Non-pigmented ciliary epithelial cell (primary cell): Measurements from ENCODE around the gene RAB20.
"Not testable (repeated sequence)": the region's sequence is repeated elsewhere in the genome, so short reads cannot be mapped to it uniquely, and the experiment has no call there.

ENCODE experiments used
- DNase-seq: peaks from one replicate; pipeline ENCODE4 v3.0.0-alpha.2; 2010; ENCODE audit warnings: low read depth

RAB20 gene

DNA sequence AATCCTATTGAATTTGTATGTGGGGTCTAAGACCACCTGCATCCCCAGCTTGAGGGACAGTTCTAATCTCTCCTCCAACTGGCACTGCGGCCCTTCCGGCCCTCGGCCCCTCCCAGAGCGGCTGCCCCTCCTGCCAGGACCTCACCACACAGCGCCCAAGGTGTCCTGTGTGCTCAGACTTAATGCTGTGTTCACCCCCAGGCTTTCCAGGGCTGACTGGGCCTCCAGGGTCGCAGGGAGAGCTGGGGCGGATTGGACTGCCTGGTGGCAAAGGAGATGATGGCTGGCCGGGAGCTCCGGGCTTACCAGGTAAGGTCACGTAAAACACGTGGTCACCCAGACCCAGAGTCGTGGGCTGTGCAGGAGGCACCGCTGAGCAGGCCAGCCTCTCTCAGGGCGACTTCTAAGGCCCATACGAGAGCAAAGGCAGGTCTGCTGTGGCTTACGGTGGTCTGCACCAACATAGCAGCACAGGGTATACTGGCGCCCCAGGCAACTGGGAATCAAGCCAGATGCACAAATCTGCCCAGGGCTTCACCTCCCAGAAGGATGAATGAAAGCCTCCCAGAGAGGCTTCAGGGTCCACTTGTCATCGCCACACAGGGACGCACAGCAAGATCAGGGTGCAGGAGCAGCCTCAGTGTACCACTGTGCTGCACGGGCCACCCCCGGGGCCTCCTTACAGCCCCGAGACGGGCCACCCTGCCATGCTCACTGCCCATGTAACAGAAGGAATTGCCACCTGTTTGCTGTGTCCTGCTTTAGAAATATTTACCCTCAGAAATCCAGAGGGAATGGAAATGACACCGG lies 69.4 kb downstream of the RAB20 start:
- no peak for DNase-seq

DNA sequence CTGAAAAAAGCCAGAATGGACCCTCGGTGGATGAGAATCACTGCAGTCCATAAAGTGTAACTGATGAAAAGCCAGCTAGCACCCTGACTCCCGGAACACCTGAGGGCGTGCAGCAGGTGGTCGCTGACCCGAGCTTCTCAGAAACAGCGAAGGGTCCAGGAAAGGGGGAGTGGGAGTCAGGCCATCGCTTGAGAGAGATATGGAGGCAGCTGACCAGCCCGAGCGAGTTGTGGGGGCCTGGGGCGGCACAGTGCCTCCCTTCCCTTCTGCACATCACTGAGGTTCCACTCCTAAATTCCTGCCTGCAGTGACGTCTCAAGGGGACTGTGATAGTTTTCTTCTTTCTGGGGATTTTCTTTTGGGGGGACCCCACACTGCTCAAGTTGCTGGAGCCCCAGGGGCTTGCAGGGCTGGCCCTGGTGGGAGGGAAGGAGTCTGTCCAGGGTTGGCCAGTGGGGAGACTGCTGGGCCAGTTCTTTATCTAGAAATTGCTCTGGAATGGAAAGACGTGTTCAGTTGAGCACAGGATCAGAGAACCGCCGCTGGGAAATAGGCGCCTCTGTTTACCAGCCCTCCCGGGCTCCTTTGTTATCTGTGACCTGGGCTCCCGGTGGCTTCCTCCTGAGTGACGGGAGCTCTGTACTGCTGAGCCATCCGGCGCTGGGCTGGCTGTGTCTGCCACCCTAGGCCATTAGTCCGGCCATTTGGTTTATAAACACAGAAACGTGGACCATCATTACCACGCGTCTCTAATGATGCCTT lies 71.3 kb downstream of the RAB20 start:
- DNase-seq = no peak

DNA sequence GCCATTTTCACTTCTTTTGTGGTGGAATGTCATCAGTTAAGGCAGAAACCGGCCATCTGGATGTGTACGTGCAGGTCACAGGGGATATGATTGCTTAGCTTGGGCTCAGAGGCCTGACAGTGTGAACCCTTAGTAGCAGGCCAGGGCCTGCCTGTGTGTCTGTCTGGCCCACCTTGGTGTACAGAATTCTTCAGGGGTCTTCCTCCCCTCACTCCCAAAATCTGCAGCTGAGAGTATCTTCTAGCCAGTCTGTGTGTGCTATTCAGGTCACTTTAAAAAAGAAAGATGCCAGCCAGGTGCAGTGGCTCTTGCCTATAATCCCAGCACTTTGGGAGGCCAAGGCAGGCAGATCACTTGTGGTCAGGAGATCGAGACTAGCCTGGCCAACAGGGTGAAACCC lies 74.6 kb downstream of the RAB20 start:
- DNase-seq = not testable (repeated sequence)

DNA sequence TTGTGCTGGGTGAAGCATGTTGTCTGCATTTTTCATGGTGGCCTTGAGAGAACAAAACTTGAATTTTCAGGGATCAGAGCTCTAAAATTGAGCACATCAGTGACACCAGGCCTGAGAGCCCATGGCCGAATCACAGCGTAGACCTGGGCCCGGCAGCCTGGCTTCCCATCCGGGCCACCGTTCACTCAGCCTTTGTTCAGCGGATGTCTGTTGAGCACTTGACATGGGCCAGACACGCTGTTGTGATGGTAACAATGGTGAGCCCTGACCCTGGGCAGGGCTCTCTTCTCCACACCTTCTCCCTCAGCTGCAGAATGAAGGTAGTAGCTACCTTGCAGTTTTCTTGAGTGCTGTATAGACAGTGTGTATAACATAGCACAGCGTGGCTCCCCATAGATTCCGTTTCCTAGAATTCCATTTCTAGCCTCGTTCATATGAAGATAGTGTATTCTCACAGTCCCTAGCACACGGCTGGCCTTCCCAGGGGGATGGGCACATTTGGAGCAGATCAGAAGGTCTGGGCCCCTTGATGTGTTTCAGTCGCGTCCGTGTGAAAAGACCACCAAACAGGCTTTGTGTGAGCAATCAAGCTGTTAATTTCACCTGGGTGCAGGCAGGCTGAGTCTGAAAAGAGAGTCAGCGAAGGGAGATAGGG lies 75.3 kb downstream of the RAB20 start:
- DNase-seq = no peak

DNA sequence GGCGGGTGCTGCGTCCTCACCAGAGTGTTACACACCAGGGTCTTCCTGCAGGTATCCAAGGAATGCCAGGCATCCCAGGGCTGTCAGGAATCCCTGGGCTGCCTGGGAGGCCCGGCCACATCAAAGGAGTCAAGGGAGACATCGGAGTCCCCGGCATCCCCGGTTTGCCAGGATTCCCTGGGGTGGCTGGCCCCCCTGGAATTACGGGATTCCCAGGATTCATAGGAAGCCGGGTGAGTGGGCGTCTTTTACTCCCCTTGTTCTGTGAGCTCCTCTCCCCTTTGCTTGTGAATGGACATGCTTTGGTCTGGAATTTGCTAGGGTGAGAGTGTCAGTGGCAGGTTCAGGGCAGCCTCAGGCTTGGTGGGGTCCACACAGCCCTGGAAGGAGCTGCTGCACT lies 75.9 kb downstream of the RAB20 start:
- no peak for DNase-seq

- DNase-seq = no peak
These were observed 77.1 kb downstream of the RAB20 start for GRCh38 chr13:110484290-110485048.

DNA sequence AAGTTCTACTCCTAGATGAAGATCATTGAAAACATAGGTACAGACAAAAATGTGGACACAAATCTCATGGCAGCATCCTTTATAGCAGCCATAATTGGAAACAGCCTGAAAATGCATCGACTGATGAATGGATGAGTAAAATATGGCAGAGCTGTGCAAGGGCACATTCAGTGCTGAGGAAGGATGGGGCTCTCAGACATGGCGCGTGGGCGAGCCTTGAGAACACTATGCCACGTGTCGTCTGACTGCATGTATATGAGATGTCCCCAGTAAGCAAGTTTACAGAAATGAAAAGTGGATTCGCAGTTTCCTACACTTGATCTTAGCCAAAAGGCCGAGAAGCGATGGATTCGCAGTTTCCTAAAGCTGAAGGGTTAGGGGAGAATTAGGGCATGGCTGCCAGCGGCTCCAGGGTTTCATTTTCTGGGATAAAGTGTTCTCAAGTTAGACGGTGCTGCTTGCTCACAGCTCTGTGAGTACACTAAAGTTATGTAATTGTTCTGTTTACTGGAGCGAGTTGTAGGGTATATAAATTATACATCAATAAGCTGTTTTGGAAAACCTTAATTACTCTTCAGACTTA lies 78.0 kb downstream of the RAB20 start:
- no peak for DNase-seq

DNA sequence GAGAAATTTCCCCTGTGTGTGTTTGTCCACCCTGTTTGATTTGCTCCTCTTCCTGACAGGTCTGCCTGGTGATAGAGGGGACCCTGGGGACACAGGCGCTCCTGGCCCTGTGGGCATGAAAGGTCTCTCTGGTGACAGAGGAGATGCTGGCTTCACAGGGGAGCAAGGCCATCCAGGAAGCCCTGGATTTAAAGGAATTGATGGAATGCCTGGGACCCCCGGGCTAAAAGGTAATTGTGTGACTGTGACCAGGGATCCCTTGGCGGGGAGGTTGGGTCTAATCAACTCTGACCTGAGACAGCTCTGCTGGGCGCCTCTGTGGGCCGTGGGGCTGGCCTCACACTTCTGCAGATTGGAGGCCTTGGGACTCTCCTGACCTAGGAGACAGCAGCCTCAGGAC lies 81.4 kb downstream of the RAB20 start:
- no peak for DNase-seq

- DNase-seq = no peak
These were observed 81.9 kb downstream of the RAB20 start for GRCh38 chr13:110479648-110480047.

DNA sequence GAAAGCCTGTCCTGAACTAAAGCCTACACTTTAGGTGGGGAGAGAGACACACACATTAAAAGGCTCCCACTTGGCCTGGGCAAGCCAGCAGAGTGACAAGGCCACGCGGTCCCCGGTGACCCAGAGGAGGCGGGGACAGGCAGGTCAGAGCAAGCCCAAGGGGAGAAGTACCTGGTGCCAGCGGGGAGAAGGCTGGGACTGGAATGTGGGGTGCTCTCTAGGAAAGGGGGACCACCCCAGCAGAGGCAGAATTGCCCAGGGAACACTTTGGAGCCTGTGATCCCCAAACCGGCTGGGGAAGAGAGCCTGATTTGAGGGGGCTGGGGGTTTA lies 82.3 kb downstream of the RAB20 start:
- DNase-seq = no peak

DNA sequence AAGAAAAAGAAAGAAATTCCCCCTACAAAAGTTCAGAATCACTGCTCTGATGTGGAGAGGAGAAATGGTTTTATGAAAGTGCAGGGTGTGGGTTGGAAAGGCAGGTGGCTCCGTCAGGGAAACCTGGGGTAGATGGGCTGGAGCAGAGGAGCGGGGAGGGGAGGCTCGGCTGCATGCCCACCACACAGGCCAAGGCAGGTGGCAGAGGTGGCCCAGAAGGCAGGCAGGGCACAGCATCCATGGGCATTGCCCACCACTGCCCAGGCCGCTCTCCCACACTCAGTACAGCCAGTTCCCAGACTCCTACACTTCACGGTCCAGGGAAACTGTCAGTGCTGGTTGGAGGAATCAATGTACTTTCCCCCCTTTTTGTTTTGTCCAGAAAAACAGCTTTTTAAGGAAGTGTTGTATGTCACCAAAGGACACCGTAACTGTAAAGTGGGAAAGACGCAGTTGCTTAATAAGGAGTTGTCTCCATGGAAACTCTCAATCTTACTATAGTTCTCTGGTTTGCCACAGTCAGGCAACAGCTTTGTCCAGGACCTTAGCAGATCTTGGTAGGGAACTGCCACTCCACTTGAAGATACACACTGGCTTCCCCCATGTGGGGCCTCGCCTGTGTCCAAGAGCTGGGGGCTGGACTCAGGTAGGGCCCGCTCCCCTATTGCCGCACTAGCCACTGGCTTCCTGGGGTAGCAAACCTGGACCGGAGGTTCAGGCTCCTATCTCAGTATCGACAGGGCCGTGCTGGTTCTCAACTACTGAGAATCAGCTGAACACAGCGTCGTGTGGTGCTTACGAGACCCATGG lies 82.9 kb downstream of the RAB20 start:
- DNase-seq = no peak

- no peak for DNase-seq
These were observed 83.7 kb downstream of the RAB20 start for GRCh38 chr13:110477706-110478245.

GRCh38 chr13:110476220-110476617 lies 85.3 kb downstream of the RAB20 start:
- DNase-seq = no peak

DNA sequence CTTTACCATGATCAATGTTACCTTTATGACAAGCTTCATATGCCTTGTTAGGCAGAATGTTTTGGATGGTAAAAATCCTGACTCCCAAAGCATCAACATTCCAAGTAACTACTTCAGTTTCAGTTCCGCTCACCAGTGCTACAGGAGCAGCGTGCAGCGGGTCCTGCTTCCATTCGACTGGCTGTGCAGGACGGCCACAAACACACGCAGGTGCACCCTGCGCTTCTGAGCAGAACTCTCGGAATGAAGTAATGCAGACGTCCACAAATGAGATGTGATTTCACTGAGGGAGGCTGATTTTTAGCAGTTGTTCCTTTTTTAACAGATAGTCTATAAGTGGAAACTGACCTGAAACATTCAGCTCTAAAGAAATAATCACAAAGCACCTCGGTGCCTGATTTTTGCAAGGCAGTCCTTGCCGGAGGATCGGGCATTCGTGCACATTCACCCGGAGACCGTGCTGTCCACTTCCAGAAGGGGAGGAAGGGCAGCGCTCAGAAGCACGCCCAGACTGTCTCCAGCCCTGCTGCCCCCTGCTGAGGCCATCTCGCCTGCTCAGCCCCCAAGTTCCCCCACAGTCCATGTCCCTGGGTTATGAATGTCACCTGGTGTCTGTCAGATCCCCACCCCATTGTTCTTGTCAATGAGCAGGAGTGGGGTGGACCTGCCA lies 85.8 kb downstream of the RAB20 start:
- DNase-seq = no peak

- no peak for DNase-seq
These were observed 86.4 kb downstream of the RAB20 start for GRCh38 chr13:110475117-110475516.

GRCh38 chr13:110474713-110475112 lies 86.8 kb downstream of the RAB20 start:
- no peak for DNase-seq
